Embryonic facial prominence (tissue), 1 donor: ENCODE measurements around the gene NR2F2.

Source experiments
- DNase-seq: peaks from one replicate; pipeline ENCODE4 v3.0.0-alpha.2; 2016; ENCODE audit errors: extremely low spot score

Gene NR2F2

GRCh38 chr15:96352604-96353405, 22.3 kb downstream of the NR2F2 start:
- DNase-seq: no peak

DNA sequence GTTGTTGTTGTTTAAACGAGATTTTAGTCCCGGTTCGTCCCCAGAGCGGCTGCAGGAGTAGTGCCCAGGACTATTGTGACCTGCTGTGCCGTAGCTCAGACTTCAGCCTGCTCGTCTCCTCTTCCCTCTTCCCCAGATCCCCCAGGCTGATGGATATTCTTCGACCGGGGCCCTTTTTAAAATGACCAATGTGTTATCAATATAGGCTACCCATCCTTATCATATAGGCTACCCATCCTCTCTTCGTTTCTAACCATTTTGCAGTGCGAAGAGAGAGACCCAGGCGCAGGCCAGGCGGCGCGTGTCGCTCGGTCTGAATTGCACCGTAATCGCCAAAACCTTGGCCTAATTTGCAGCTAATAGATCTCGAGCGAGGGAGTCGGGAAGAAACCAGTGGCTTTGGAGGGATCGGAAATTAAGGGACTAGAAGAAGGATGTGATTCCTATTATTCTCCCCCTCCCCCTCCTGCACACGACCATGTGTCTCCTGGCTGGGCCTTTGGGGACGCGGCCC, 23.0 kb downstream of the NR2F2 start:
- DNase-seq: no peak

GRCh38 chr15:96353930-96354730, 23.6 kb downstream of the NR2F2 start:
- DNase-seq: no peak

GRCh38 chr15:96354731-96355567, 24.4 kb downstream of the NR2F2 start:
- DNase-seq: no peak

GRCh38 chr15:96355568-96356187, 25.2 kb downstream of the NR2F2 start:
- DNase-seq: no peak

DNA sequence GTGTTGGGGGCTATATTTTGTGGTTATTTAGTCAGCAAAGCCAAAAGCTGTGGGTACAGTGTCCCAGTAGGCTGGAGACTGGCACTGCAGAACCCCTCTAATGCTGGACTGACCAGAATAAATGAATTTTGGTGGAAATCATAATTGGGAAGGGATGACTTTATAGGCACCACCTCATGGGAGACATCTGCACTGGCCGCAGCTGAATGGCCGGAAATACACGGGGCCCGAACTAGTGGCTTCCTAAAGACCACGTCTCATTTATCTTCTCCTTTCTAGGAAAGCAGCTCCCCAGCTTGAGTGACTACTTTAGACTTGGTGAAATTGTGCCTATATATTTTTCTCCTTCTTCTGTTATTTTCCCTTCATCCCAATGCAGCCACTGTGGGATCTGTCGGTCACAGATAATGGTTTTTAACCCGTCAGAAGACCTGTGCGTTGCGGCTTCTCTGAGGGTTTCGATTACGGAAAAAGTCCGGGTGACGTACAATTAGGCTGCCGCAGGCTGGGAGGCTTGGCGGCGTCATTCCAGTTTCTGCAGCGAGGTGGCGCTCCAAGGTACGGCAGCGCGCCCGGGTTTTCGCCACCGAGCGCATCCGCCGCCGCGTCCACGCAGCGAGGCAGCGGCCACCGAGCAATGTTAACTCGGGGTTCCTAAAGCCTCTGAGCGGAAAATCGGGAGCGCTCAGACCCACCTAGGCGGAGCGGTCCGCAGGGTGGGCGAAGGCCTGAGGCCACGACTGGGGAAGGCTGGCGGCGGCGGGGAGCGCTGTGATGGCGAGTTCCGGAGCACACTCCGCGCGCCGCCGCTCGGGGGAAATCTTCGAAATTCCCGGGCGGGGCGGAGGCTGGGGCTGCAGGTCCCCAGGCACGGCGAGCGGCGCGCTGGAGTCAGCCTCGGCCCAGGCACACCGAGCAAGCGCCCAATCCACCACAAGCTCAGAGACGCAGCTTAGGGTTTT, 26.3 kb downstream of the NR2F2 start:
- DNase-seq: peak; percentile 73

GRCh38 chr15:96358001-96358801, 27.7 kb downstream of the NR2F2 start:
- DNase-seq: no peak

DNA sequence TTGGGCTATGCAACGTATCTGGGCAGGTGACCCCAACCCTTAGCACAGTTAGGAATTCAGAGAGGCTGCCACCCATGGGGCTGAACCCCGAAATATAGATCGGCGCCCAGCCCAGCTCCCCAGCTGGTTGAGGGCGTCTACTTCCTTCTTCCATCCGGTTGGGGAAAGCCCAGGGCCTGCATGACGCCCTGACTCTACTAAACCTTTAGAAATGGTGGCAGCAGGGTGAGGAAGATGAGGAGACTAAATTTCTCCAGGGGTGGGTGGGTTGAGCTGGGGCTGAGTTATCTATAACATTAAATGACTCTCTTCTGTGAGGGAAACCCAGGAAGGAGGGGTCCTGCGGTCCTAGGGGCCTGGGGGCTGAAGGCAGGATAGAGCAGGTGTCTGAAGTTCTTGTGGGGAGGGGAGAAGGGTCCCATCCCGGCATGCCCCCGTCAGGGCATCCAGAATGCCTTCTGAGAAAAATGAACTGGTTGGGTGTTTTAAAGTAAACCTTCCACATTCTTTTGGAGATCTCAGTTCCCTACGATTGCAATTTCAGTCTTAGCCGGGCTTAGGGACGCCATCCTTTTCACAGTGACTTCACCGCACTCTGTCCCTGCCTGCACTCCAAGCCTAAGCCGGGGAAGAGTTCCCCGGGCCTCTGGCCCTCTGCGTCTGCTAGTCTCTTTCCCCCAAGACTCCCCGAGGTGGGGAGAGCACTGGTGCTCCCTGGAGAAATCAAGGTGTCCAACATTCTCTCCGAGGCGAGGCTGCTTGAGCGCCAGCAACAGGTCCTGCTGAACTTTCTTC, 28.5 kb downstream of the NR2F2 start:
- DNase-seq: no peak

GRCh38 chr15:96359616-96360521, 29.4 kb downstream of the NR2F2 start:
- no peak for DNase-seq

GRCh38 chr15:96360581-96361308, 30.2 kb downstream of the NR2F2 start:
- DNase-seq: no peak

DNA sequence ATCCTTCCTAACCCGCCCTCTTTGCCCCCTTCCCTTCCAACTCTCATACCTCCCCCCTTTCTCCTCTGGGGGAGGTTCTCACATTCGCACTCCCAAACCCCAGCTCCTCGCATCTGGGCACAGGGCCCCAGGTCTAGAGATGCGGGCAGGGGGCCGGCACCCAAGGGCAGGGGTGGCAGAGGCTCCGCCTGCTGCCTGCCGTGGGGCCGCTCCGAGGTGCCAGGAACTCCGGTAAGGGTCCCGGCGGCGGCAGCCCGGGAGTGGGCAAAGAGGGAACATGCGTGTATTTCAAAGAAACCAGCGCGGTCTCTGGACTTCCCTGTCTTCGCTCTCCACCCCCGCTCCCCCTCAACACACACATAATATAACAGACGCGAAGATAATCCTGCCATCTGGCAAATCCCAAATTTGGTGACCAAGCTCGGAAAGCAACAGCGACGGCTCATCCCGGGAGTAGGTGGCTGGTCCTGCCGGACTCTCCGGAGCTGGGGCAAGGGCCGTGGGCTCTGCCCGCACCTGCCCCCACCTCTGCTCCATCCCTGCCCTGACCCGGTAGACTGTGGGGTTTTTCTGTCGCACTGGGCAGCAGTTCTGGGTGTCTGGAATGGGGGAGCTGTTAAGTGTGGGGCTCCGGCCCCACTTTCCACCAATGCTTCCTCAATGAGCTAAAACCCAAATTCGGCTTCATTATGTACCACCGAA, 31.0 kb downstream of the NR2F2 start:
- DNase-seq: no peak

DNA sequence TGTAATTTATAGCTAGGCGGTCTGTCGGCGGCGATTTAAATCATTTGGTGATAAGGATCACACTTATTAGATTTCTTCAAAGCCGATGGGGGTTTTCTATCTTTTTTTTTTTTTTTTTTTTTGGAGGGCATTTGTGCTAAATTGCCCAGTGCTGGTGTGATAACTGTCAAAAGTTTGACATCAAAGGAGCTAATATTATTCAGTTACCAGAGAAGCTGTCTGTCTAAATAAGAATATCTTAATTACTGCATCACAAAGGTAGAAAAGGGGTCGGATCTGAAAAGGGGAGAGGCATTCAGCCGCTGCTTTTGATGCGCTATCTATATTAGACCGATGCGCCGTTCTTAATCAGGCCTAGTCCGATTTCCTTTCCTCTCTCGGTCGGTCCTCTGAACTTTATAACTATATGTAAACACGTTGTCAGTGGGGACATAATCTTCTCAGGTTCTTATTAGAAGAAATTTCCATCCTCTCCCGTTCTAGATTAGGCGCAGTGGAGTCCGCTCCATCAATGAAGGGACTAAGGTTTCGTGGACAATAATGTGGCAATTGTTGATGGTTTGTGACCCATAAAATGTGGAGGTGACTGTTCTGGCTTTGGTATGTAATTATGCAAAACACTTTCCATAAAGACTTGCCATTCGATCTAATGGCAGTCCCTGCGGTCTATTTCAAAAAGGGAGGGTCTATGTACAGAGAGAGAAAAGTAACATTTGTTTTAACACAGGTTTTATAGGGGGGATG, 31.7 kb downstream of the NR2F2 start:
- DNase-seq: no peak

DNA sequence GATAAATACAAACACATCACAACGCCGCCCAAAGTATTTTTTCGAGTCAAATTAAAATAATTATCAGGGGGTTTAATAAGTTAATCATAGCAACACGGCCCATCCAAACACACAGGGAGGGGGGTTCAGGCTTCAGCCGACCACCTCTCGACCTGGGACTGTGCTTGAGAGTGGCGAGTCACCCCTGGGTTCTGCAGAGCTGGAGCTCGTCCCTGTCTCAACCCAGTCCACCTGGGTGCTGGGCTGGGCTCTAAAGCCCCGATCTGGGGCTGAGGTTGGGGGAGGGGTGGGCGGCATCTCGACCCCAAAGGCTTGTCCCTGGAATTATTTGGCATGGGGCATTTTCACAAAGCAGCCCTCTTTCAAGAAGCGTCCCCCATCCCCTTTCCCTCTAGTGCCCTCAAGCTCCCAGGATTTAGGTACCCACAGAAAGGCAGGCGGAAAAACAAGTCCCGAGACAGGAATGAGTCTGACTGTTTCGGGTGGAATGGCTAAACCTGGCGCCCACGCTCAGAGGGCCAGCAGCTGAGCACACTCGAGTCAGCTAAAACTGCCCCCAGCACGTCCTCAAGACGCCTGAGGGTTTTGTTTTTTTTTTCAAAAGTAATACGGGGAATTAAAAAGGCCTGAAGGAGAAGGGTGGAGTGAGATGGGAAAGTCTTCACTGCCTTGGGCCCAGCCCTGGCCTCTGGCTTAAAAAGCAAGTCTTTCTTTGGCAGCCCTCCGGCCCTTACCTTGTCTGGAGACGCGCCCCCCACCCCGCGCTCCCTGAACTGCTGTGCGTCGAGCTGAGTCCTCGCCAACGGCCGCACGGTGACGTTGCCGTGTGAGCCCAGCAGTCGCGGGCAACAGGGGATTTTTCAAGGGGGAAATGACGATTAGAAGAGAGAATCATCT, 32.5 kb downstream of the NR2F2 start:
- no peak for DNase-seq

GRCh38 chr15:96363707-96364106, 33.2 kb downstream of the NR2F2 start:
- DNase-seq: no peak
